GM12891 (cell line): ENCODE measurements around the gene ROBO2.

Experiments used
- POLR2A ChIP-seq: IDR thresholded peaks from 2 replicates; pipeline ENCODE4 v1.6.1; 2011; ENCODE audit warnings: low read depth, low read length, control low read depth
- TAF1 ChIP-seq: IDR thresholded peaks from 2 replicates; pipeline ENCODE4 v1.6.1; 2011; ENCODE audit warnings: low read depth, low read length, control low read depth

DNA sequence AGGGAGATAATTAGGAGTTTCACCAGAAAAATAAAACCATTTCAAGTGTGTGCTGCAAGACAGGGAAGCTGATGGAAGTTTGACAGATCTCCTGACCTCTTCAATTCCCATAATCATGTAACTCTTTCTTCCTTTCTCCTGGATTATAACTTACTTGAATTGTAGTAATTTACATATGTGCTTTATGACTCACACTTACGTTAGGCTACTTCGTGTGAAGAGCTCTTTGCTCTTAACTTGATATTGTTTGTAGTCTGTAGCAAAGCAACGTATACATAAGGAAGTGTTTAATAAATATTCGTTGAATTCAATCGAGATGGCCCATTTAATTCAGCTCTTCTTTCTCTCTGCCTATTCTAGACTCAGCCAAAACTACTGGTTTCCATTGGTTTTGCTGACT is 23.5 kb downstream of the ROBO2 start:
- no peak for TF ChIP-seq POLR2A
- no peak for TF ChIP-seq TAF1
